Measurements from ENCODE around the gene BAD. TPM values are rescaled to one million over a fixed set of nuclear protein-coding genes. Genes with fewer than 3 reads are reported as not detected.
A peak's percentile ranks its signal among the peaks of the same experiment; 100 is the strongest.

The BAD gene
- total RNA-seq, 1 donor from 2014 or later = 47.0 TPM

GRCh38 chr11:64267207-64267945 is 17.1 kb downstream of the BAD start:
- TF ChIP-seq CTCF (IDR thresholded peaks at IDR 0.05; ENCODE audit: partially characterized antibody, unreplicated experiment) = no peak
- H3K27me3 Mint-ChIP-seq (ENCODE audit: unreplicated experiment) = peaks cover 17% of the 10 kb centered on the region
- no peak for DNase-seq
- peaks cover 2% of the 10 kb centered on the region for H3K4me1 Mint-ChIP-seq (ENCODE audit: low read depth, unreplicated experiment)
- H3K27ac Mint-ChIP-seq (ENCODE audit: unreplicated experiment) = peak overlapping the region; percentile 34
- H3K4me3 Mint-ChIP-seq (ENCODE audit: unreplicated experiment) = peak overlapping the region; percentile 55
- no peaks in the 10 kb centered on the region for H3K36me3 Mint-ChIP-seq (ENCODE audit: unreplicated experiment)
- peaks cover 16% of the 10 kb centered on the region for H3K9me3 Mint-ChIP-seq (ENCODE audit: unreplicated experiment)

- DNase-seq = no peak
- peaks cover 16% of the 10 kb centered on the region for H3K9me3 Mint-ChIP-seq (ENCODE audit: unreplicated experiment)
- H3K27ac Mint-ChIP-seq (ENCODE audit: unreplicated experiment) = no peak overlapping the region
- TF ChIP-seq CTCF (IDR thresholded peaks at IDR 0.05; ENCODE audit: partially characterized antibody, unreplicated experiment) = no peak
- peaks cover 2% of the 10 kb centered on the region for H3K4me1 Mint-ChIP-seq (ENCODE audit: low read depth, unreplicated experiment)
- no peaks in the 10 kb centered on the region for H3K36me3 Mint-ChIP-seq (ENCODE audit: unreplicated experiment)
- no peak overlapping the region for H3K4me3 Mint-ChIP-seq (ENCODE audit: unreplicated experiment)
- H3K27me3 Mint-ChIP-seq (ENCODE audit: unreplicated experiment) = peaks cover 15% of the 10 kb centered on the region
Observed at GRCh38 chr11:64266339-64266738, 18.1 kb downstream of the BAD start.

GRCh38 chr11:64265176-64266160 is 19.0 kb downstream of the BAD start:
- TF ChIP-seq CTCF (IDR thresholded peaks at IDR 0.05; ENCODE audit: partially characterized antibody, unreplicated experiment) = no peak
- H3K4me3 Mint-ChIP-seq (ENCODE audit: unreplicated experiment) = no peak overlapping the region
- H3K9me3 Mint-ChIP-seq (ENCODE audit: unreplicated experiment) = peaks cover 11% of the 10 kb centered on the region

GRCh38 chr11:64264371-64264852 is 20.1 kb downstream of the BAD start:
- Mint-ChIP-seq H3K27ac (ENCODE audit: unreplicated experiment) (no peak overlapping the region), H3K36me3 (ENCODE audit: unreplicated experiment) (no peaks in the 10 kb centered on the region), H3K27me3 (ENCODE audit: unreplicated experiment) (peaks cover 17% of the 10 kb centered on the region)

More at GRCh38 chr11:64265176-64266160, 19.0 kb downstream of the BAD start:
- Mint-ChIP-seq H3K4me1 (ENCODE audit: low read depth, unreplicated experiment) (peaks cover 2% of the 10 kb centered on the region), H3K27me3 (ENCODE audit: unreplicated experiment) (peaks cover 13% of the 10 kb centered on the region), H3K36me3 (ENCODE audit: unreplicated experiment) (no peaks in the 10 kb centered on the region), H3K27ac (ENCODE audit: unreplicated experiment) (no peak overlapping the region)
- no peak for DNase-seq

More at GRCh38 chr11:64264371-64264852, 20.1 kb downstream of the BAD start:
- no peak for DNase-seq
- no peak for TF ChIP-seq CTCF (IDR thresholded peaks at IDR 0.05; ENCODE audit: partially characterized antibody, unreplicated experiment)
- no peak overlapping the region for H3K4me3 Mint-ChIP-seq (ENCODE audit: unreplicated experiment)
- peaks cover 10% of the 10 kb centered on the region for H3K9me3 Mint-ChIP-seq (ENCODE audit: unreplicated experiment)
- H3K4me1 Mint-ChIP-seq (ENCODE audit: low read depth, unreplicated experiment) = peaks cover 2% of the 10 kb centered on the region
